Activated naive CD4-positive, alpha-beta T cell treated with anti-CD3 and anti-CD28 coated beads, Interleukin-2, amount 50 U/mL, for 16 hours (primary cell): ENCODE results near the gene SPANXN2.
"Not testable (repeated sequence)": the region's sequence is repeated elsewhere in the genome, so short reads cannot be mapped to it uniquely, and the experiment has no call there.

Experiments used
- DNase-seq: peaks from one replicate; pipeline ENCODE4 v3.0.0-alpha.2; 2020

The SPANXN2 gene, protein sequence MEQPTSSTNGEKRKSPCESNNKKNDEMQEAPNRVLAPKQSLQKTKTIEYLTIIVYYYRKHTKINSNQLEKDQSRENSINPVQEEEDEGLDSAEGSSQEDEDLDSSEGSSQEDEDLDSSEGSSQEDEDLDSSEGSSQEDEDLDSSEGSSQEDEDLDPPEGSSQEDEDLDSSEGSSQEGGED

DNA sequence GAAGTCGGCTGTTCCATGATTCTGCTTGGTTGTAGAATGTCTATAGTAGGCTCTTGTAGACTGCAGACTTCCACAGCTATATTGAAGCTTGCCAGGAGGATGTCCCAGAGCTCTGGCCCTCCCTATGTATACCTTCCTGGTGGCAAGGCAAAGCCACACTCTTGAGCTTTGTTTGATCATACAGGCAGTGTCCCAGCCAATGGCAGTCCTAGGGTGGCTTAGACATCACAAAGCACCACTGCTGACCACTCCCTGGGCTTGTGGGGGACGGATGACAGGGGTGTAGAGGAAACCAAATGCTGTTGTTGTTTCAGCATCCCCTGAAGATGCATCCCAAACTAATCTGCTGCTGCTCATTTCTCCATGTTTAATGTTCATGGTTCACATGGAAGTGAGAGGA lies at the start of gene SPANXN2:
Gene SPANXN2, minus strand, starts transcription at position 101 of the 400 bp plus-strand sequence. Its CDS starts 84 bp downstream, at position 17.
- DNase-seq, result not testable (repeated sequence)

DNA sequence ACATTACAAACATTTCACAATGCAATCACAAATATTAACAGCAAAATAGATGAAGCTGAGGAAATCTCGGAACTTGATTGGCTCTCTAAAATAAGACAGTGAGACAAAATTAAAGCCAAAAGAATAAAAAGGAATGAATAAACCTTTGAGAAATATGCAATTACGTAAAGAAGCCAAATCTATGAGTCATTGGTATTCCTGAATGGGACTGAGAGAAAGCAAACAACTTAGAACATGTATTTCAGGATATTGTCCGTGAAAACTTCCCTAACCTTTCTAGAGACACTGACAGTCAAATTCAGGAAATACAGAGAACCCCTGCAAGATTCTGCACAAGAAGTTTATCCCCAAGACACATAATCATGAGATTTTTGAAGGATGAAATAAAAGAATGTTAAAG lies 48.4 kb upstream of the SPANXN2 start:
- no peak for DNase-seq

DNA sequence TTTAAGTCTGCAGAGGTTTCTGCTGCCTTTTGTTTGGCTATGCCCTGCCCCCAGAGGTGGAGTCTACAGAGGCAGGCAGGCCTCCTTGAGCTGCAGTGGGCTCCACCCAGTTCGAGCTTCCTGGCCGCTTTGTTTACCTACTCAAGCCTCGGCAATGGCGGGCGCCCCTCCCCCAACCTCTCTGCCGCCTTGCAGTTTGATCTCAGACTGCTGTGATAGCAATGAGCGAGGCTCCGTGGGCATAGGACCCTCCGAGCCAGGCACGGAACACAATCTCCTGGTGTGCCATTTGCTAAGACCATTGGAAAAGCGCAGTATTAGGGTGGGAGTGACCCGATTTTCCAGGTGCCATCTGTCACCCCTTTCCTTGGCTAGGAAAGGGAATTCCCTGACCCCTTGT lies 47.2 kb upstream of the SPANXN2 start:
- DNase-seq, result not testable (repeated sequence)

DNA sequence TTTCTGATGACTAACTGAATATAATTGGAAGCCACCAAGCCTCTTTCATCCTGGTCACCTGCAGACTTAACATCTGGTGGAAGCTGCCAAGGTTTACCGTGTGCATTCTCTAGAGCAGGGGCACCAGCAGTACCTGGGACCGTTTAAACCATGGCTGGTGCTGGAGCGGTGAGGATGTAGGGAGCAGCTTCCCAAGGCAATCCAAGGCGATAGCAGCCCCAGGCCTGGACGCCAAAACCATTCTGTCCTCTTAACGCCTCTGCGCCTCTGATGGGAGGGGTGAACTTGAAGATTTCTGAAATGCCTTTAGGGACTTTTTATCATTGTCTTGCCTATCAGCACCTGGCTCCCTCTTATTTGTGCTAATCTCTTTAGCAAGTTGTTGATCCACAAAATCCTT lies 37.3 kb upstream of the SPANXN2 start:
- DNase-seq, result no peak

DNA sequence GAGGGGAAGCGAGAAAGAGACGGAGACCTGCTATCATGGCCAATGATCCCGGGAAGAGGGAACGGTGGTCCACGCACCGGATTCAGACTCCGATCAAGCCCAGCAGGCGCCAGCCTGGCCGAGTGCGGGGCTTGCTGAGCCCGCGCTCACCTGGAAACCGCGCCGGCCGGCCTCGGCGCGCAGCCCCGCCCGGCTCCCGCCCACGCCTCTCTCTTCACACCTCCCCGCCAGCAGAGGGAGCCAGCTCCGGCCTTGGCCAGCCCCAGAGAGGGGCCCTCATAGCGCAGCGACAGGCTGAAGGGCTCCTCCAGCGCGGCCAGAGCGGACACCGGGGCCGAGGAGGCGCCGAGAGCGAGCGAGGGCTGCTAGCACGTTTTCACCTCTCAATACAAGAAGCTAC lies 36.8 kb upstream of the SPANXN2 start:
- DNase-seq, result no peak

DNA sequence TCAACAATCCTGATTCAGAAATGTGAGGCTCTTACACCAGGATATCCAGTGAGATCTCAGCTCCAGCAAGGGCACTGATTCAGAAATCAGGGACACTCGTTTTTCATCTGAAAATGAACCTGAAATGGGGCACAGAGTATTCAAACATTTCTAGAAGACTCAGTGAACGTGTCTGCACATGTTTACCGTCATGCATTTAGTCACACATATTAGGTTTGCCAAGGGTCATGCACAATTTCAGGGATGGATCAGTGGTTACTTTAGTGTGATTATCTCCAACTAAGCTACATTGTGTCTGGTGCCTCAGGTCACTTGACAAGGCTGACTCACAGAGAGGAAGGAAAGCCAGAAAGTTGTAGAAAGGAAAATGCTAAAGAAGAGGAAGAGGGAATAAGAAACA lies 33.6 kb upstream of the SPANXN2 start:
- no peak for DNase-seq

DNA sequence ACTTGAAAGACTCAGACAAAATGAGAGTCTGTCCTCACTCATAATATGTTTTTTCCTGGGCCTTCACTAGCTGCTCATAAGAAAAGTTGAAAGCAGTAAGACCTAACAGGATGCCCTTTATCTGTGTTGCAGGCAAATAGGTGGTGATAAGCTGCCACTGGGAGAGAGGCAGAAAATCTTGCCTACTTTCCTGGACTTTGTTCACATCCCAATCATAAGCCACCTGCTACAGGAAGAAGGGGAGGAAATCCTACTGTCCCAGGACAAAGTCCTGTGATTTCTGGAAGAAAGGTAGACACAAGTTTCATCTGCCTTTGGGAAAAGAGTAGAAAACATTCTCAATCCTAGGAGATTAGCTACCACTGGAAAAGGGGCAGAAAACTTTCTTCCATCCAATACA lies 13.3 kb upstream of the SPANXN2 start:
- no peak for DNase-seq

DNA sequence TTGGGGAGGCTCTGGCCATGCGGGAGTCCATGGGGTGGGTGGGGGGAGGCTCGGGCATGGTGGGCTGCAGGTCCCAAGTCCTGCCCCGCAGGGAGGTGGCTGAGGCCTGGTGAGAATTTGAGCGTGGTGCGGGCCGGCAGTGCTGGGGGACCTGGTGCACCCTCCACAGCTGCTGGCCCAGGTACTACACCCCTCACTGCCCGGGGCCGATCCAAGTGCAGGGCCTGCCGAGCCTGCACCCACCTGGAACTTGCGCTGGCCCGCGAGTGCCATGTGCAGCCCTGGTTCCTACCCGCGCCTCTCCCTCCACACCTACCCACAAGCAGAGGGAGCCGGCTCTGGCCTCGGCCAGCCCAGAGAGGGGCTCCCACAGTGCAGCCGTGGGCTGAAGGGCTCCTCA lies 5.7 kb upstream of the SPANXN2 start:
- DNase-seq, result no peak

DNA sequence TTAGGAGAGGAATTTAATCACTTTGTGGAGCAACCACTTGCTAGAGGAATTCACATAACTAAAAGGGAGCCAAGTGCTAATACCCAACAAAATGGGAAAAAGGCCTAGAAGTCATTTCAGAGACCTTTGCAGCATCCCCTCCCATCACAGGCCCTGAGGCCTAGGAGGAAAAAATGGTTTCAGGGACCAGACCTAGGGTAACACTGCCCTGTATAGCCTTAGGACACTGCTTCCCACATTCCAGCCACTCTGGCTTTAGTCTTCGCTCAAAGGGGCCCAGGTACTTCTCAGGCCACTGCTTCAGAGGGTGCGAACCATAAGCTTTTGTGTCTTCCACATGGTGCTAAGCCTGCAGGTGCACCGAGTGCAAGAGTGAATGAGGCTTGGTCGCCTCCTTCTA lies 19.1 kb downstream of the SPANXN2 start:
- no peak for DNase-seq

DNA sequence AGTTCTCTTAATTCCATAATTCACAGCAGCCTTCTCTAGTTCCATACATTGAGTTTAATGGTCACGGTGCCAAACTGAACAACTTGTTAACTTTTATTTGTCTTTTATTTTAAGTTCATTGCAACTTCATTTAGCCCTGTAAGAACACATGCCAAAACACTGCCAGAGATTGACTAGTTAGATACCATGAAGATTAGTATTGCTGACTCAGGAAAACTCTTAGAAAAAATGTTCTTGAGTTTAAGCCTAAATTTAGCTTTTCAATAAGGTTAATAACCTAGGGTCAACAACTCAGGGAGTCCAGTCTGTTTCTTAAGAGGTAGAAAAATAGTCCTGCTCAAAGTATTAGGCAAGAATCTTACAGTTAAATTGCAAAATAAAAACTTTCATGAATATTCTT lies 25.7 kb downstream of the SPANXN2 start:
- DNase-seq, result no peak

DNA sequence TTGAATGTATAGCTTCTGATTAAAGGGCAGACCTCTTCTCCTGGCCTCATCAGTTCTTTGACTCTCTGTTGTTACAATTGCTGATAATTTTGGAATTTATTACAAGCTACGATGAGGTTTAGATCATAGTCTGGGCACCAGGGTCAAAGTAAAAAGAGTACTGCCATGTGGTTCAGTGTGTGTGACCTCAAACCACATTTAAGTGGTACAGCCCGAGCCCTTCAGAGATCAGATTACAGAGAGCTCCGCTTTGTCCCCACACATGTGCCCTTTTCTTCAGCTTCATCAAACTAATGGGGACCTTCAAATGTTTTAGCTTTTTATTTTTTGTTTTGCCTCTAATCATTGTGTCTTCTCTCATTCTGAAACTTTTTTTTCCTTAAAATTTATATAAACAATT lies 37.1 kb downstream of the SPANXN2 start:
- no peak for DNase-seq

DNA sequence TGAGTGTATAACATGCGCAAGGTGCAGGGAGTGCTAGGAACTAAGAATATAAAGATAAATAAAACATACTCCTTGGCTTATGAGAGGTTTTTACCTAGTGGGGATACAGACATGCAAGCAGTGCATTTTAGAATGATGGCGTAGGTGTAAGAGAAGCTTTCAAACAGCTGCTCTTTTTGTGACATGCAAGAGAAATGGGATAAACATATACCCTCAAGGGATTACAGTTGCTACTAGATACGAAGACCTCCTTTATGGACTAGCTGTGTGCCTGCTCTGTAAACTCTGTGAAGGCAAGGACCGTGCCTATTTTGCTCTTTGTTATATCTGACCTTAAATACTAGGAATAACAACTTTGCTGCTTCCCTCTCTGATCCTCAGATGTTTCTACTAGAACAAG lies 45.6 kb downstream of the SPANXN2 start:
- no peak for DNase-seq

DNA sequence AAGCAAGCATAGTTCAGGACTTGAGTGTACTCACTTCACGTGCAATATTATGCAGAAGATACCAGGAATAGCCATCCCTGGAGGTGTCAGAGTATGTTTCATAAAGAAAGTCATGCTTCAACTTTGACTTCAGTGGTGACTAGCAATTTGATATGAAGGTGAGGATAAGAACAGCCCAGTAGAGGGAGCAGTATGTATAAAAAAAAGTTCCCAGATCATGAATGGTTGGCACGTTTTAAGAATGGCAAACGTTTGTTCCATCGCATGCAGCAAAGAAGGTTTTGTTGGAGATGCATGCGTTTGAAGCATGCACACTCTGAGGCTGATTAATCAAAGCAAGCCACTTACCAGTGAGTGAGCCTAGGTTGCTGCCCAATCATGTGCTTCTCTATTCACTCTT lies 51.2 kb downstream of the SPANXN2 start:
- no peak for DNase-seq

DNA sequence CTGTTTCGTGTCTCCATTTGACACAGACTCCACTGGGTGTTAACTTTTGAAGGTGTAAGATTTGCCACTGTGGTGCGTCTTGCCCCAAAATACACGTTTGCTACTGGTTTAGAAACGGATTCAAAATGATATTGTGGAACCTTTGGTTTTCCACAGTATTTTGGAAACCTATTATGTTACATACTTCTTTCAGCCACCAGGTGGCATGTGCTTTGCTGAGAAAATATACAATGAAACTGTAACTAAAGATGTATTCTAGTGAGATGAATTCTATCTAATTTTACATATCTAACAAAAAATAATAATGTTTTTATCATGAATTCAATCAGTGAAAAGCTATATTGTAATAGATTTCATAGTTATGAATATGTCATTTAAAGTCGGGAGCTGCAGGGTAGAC lies 56.2 kb downstream of the SPANXN2 start:
- DNase-seq, result no peak

DNA sequence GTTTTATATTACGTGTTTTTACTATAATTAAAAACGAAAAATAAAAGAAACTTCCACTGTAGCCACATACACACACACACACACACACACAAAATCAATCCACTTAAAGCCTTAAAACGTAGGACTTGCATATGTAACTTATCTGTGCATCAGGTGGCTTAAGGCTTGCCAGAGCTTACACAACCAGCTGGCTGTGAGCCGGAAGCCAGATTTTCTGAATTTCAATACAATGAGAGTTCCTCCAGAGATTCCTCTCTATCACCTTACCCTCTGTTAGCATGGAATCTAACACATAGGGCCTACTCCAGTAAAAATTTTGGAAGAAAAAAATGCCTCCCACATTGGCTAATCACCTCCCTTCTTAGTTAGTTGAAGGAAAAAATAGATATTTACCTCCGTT lies 56.8 kb downstream of the SPANXN2 start:
- DNase-seq, result no peak
